HepG2 (cell line): ENCODE measurements around the gene TGFB2. TPM values are rescaled to one million over a fixed set of nuclear protein-coding genes. Genes with fewer than 3 reads are reported as not detected.

Experiments
- ASH2L ChIP-seq: fragments of 300-600, 200-600 bp; sonication (generic); IDR thresholded peaks from 2 replicates; pipeline ENCODE4 v1.7.0; 2017; ENCODE audit warnings: low read depth, mild to moderate bottlenecking, moderate library complexity, mixed read lengths, low read length; ENCODE audit not compliant: insufficient read length
- BCL6 ChIP-seq: IDR thresholded peaks from 2 replicates; pipeline ENCODE4 v1.6.1; 2016; ENCODE audit warnings: missing genetic modification reagents, missing compliant biosample characterization
- CEBPG ChIP-seq: IDR thresholded peaks from 2 replicates; pipeline ENCODE4 v1.6.1; 2016
- GPN1 ChIP-seq: sonication (generic); formaldehyde crosslinking; IDR thresholded peaks from 2 replicates; pipeline ENCODE4 v1.5.1; 2020; ENCODE audit warnings: missing genetic modification reagents, borderline replicate concordance
- NCOA2 ChIP-seq: sonication (generic); formaldehyde crosslinking; IDR thresholded peaks from 2 replicates; pipeline ENCODE4 v1.8.0; 2022; ENCODE audit warnings: inconsistent platforms
- RXRA ChIP-seq: sonication (generic); formaldehyde crosslinking; IDR thresholded peaks from 2 replicates; pipeline ENCODE4 v1.5.1; 2020; ENCODE audit warnings: missing genetic modification reagents
- SOX6 ChIP-seq, 2 experiments: fragments of 450-650 bp in 1 of 2; sonication (generic) in 1 of 2; formaldehyde crosslinking in 1 of 2; IDR thresholded peaks; 2 replicates each; pipeline versions ENCODE4 v1.4.0 to v1.6.1; 2017 to 2020; ENCODE audit warnings: antibody characterized with exemption in 1 of 2, mild to moderate bottlenecking in 1 of 2, missing genetic modification reagents in 1 of 2
- ZNF121 ChIP-seq: sonication (generic); formaldehyde crosslinking; IDR thresholded peaks from 2 replicates; pipeline ENCODE4 v1.5.0; 2020; ENCODE audit warnings: mild to moderate bottlenecking, missing genetic modification reagents
- ZNF124 ChIP-seq: sonication (generic); formaldehyde crosslinking; IDR thresholded peaks from 2 replicates; pipeline ENCODE4 v1.4.0; 2020; ENCODE audit warnings: missing genetic modification reagents
- ZNF883 ChIP-seq: sonication (generic); formaldehyde crosslinking; IDR thresholded peaks from 2 replicates; pipeline ENCODE4 v1.5.1; 2020; ENCODE audit warnings: mild to moderate bottlenecking, missing genetic modification reagents; ENCODE audit errors: not compliant biosample characterization
- ZSCAN21 ChIP-seq: sonication (generic); formaldehyde crosslinking; IDR thresholded peaks from 2 replicates; pipeline ENCODE4 v1.8.0; 2022; ENCODE audit warnings: mild to moderate bottlenecking, missing genetic modification reagents, moderate library complexity, borderline replicate concordance
- polyA plus RNA-seq, 8 experiments: library from polyadenylated mRNA; depleted of rRNA in 3 of 8; stranded (reverse) in 7 of 8; unstranded in 1 of 8; fragments of >200 nt; fragmentation: Illumina TruSeq in 4 of 8; extraction: Trizol in 4 of 8; gene quantifications; 2 replicates each; pipeline versions ENCODE4 v1.2.1 to v1.2.3, GENCODE V29; 2011 to 2016; ENCODE audit warnings: low read depth in 4 of 8, missing spikeins in 1 of 8, mixed read lengths in 1 of 8; ENCODE audit not compliant: insufficient read depth in 1 of 8
- total RNA-seq, 5 experiments: library from RNA; depleted of rRNA; stranded (reverse); fragments of >200 nt; fragmentation: Illumina TruSeq; extraction: Trizol; gene quantifications; 2 replicates each; pipeline ENCODE4 v1.2.3, GENCODE V29; 2016; ENCODE audit warnings: low read depth in 1 of 5
- TF ChIP-seq, protein P1 (sequence below): sonication (generic); formaldehyde crosslinking; IDR thresholded peaks from 2 replicates; pipeline ENCODE4 v1.9.0; 2021; ENCODE audit warnings: missing genetic modification reagents, borderline replicate concordance
- TF ChIP-seq, protein P2 (sequence below): IDR thresholded peaks from 2 replicates; pipeline ENCODE4 v1.6.1; 2016; ENCODE audit warnings: low read depth, missing genetic modification reagents, missing compliant biosample characterization
- TF ChIP-seq, protein P3 (sequence below): sonication (generic); formaldehyde crosslinking; IDR thresholded peaks from 2 replicates; pipeline ENCODE4 v1.5.0; 2020; ENCODE audit warnings: missing genetic modification reagents
- TF ChIP-seq, protein P4 (sequence below): IDR thresholded peaks from 2 replicates; pipeline ENCODE4 v1.6.1; 2012; ENCODE audit warnings: low read length, improper control_type of control experiment

Gene TGFB2
- total and polyA plus RNA-seq, 2 of the 13 experiments (the other 11 are each of a cell fraction or from before 2014, with no cell fraction given), result 0.07 TPM; not detected in 1

DNA sequence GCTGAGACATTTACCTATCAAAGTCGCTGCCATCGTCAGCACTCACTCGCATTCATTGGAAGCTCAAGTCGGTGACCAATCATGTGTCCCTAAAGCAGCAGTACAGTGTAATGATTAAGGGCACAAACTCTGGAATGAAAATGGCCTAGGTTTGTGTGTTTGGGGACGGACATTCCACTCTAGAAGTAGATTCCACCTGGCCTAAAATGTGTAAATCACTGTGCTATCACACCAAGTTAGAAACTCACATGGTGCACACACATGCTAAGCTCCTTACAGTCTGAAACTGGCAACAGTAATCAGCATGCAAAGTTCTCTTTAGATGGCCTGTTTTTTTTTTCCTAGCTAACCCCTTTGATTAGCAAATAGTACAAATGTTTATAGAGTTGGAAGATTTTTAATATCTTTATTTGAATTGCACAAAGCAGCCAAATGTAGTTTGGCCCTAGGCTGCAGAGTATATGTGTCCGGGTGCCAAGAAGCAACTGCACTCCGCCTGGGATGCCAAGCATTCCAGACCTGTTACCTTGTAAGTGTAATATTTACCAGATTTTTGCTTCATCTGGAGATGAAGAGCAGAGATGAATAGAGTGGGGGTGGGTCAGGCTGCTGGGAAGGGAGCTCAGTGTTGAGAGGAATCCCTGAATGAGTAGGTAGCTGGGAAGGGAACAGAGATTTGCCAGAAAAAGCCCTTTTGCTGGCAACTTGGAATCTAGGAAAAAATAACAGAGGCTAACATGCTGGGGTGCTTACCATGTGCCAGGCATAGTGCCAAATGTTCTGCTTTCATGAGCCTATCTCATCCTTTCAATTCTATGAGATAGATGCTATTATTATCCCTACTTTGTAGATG is 35.2 kb downstream of the TGFB2 start (continued):
- TF ChIP-seq, protein P1, sequence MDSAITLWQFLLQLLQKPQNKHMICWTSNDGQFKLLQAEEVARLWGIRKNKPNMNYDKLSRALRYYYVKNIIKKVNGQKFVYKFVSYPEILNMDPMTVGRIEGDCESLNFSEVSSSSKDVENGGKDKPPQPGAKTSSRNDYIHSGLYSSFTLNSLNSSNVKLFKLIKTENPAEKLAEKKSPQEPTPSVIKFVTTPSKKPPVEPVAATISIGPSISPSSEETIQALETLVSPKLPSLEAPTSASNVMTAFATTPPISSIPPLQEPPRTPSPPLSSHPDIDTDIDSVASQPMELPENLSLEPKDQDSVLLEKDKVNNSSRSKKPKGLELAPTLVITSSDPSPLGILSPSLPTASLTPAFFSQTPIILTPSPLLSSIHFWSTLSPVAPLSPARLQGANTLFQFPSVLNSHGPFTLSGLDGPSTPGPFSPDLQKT (CRISPR knock-in tag), result no peak
- TF ChIP-seq NCOA2 (CRISPR knock-in tag) (peak; percentile 70), ZNF124 (CRISPR knock-in tag) (no peak), GPN1 (CRISPR knock-in tag) (no peak), ZSCAN21 (CRISPR knock-in tag) (no peak), ZNF121 (CRISPR knock-in tag) (no peak), SOX6 (IDR thresholded peaks at IDR 0.05) (no peak), SOX6 (CRISPR knock-in tag; IDR thresholded peaks at IDR 0.05) (0 out of 2 replicates have a peak, but pooled peaks have one; percentile 40), ZNF883 (CRISPR knock-in tag) (no peak), RXRA (CRISPR knock-in tag) (no peak), ASH2L (peak; percentile 29), CEBPG (CRISPR knock-in tag) (peak; percentile 53), BCL6 (CRISPR knock-in tag) (0 out of 2 replicates have a peak, but pooled peaks have one; percentile 29)
- TF ChIP-seq, protein P2, sequence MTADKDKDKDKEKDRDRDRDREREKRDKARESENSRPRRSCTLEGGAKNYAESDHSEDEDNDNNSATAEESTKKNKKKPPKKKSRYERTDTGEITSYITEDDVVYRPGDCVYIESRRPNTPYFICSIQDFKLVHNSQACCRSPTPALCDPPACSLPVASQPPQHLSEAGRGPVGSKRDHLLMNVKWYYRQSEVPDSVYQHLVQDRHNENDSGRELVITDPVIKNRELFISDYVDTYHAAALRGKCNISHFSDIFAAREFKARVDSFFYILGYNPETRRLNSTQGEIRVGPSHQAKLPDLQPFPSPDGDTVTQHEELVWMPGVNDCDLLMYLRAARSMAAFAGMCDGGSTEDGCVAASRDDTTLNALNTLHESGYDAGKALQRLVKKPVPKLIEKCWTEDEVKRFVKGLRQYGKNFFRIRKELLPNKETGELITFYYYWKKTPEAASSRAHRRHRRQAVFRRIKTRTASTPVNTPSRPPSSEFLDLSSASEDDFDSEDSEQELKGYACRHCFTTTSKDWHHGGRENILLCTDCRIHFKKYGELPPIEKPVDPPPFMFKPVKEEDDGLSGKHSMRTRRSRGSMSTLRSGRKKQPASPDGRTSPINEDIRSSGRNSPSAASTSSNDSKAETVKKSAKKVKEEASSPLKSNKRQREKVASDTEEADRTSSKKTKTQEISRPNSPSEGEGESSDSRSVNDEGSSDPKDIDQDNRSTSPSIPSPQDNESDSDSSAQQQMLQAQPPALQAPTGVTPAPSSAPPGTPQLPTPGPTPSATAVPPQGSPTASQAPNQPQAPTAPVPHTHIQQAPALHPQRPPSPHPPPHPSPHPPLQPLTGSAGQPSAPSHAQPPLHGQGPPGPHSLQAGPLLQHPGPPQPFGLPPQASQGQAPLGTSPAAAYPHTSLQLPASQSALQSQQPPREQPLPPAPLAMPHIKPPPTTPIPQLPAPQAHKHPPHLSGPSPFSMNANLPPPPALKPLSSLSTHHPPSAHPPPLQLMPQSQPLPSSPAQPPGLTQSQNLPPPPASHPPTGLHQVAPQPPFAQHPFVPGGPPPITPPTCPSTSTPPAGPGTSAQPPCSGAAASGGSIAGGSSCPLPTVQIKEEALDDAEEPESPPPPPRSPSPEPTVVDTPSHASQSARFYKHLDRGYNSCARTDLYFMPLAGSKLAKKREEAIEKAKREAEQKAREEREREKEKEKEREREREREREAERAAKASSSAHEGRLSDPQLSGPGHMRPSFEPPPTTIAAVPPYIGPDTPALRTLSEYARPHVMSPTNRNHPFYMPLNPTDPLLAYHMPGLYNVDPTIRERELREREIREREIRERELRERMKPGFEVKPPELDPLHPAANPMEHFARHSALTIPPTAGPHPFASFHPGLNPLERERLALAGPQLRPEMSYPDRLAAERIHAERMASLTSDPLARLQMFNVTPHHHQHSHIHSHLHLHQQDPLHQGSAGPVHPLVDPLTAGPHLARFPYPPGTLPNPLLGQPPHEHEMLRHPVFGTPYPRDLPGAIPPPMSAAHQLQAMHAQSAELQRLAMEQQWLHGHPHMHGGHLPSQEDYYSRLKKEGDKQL, result no peak
- TF ChIP-seq, protein P3, sequence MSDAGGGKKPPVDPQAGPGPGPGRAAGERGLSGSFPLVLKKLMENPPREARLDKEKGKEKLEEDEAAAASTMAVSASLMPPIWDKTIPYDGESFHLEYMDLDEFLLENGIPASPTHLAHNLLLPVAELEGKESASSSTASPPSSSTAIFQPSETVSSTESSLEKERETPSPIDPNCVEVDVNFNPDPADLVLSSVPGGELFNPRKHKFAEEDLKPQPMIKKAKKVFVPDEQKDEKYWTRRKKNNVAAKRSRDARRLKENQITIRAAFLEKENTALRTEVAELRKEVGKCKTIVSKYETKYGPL (CRISPR knock-in tag), result no peak
- TF ChIP-seq, protein P4, sequence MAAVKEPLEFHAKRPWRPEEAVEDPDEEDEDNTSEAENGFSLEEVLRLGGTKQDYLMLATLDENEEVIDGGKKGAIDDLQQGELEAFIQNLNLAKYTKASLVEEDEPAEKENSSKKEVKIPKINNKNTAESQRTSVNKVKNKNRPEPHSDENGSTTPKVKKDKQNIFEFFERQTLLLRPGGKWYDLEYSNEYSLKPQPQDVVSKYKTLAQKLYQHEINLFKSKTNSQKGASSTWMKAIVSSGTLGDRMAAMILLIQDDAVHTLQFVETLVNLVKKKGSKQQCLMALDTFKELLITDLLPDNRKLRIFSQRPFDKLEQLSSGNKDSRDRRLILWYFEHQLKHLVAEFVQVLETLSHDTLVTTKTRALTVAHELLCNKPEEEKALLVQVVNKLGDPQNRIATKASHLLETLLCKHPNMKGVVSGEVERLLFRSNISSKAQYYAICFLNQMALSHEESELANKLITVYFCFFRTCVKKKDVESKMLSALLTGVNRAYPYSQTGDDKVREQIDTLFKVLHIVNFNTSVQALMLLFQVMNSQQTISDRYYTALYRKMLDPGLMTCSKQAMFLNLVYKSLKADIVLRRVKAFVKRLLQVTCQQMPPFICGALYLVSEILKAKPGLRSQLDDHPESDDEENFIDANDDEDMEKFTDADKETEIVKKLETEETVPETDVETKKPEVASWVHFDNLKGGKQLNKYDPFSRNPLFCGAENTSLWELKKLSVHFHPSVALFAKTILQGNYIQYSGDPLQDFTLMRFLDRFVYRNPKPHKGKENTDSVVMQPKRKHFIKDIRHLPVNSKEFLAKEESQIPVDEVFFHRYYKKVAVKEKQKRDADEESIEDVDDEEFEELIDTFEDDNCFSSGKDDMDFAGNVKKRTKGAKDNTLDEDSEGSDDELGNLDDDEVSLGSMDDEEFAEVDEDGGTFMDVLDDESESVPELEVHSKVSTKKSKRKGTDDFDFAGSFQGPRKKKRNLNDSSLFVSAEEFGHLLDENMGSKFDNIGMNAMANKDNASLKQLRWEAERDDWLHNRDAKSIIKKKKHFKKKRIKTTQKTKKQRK, result no peak
